Mesenchymal stem cell (in vitro differentiated cells and primary cell): Measurements from ENCODE around the gene ITPKC.

Experiments used
- DNase-seq: peaks from one replicate; pipeline ENCODE4 v3.0.0-alpha.2; 2013
- H2AFZ ChIP-seq: one replicate; pipeline ENCODE4 v1.6.1; 2013; ENCODE audit warnings: low read depth, mild to moderate bottlenecking, control low read depth, inconsistent platforms, low read length, moderate library complexity
- H2AK5ac ChIP-seq: 2 replicates; pipeline ENCODE4 v1.6.1; 2013; ENCODE audit warnings: low read length, moderate library complexity, mild to moderate bottlenecking, inconsistent platforms; ENCODE audit not compliant: severe bottlenecking
- H2BK120ac ChIP-seq: one replicate; pipeline ENCODE4 v1.6.1; 2013; ENCODE audit warnings: low read depth, mild to moderate bottlenecking, inconsistent platforms, low read length, moderate library complexity
- H2BK12ac ChIP-seq, 2 experiments: one replicate each; pipeline ENCODE4 v1.6.1; 2013; ENCODE audit warnings: inconsistent platforms in 2 of 2, low read length in 2 of 2, mild to moderate bottlenecking in 2 of 2, moderate library complexity in 2 of 2, control low read depth in 1 of 2
- H2BK15ac ChIP-seq: one replicate; pipeline ENCODE4 v1.6.1; 2013; ENCODE audit warnings: mild to moderate bottlenecking, low read depth, inconsistent platforms; ENCODE audit not compliant: poor library complexity, severe bottlenecking
- H2BK5ac ChIP-seq: 2 replicates; pipeline ENCODE4 v1.6.1; 2013; ENCODE audit warnings: low read depth, mild to moderate bottlenecking, low read length, control low read depth, inconsistent platforms; ENCODE audit not compliant: poor library complexity, severe bottlenecking
- H3K14ac ChIP-seq, 2 experiments: one replicate each; pipeline ENCODE4 v1.6.1; 2013; ENCODE audit warnings: inconsistent platforms in 2 of 2, low read length in 2 of 2, control low read depth in 1 of 2, mild to moderate bottlenecking in 1 of 2, moderate library complexity in 1 of 2
- H3K18ac ChIP-seq, 2 experiments: one replicate each; pipeline ENCODE4 v1.6.1; 2013; ENCODE audit warnings: inconsistent platforms in 2 of 2, low read length in 2 of 2, control low read depth in 1 of 2, low read depth in 1 of 2, mild to moderate bottlenecking in 1 of 2
- H3K23ac ChIP-seq, 2 experiments: one replicate each; pipeline ENCODE4 v1.6.1; 2013; ENCODE audit warnings: inconsistent platforms in 2 of 2, low read length in 2 of 2, mild to moderate bottlenecking in 2 of 2, moderate library complexity in 2 of 2, control low read depth in 1 of 2
- H3K27ac ChIP-seq: 2 replicates; pipeline ENCODE4 v1.5.1; 2013; ENCODE audit warnings: mild to moderate bottlenecking, moderate library complexity, low read length, control low read depth, inconsistent platforms; ENCODE audit not compliant: poor library complexity, severe bottlenecking
- H3K27me3 ChIP-seq, 2 experiments: 2 replicates each; pipeline versions ENCODE4 v1.6.1 to v1.7.0; 2013; ENCODE audit warnings: low read length in 2 of 2, mild to moderate bottlenecking in 2 of 2, moderate library complexity in 2 of 2, control low read depth in 1 of 2, inconsistent platforms in 1 of 2; ENCODE audit not compliant: control insufficient read depth in 1 of 2, insufficient read depth in 1 of 2
- H3K36me3 ChIP-seq, 2 experiments: 2 replicates each; pipeline versions ENCODE4 v1.6.1 to v1.7.0; 2013; ENCODE audit warnings: low read length in 2 of 2, control low read depth in 1 of 2, inconsistent platforms in 1 of 2, low read depth in 1 of 2, mild to moderate bottlenecking in 1 of 2; ENCODE audit not compliant: insufficient read depth in 2 of 2, control insufficient read depth in 1 of 2
- H3K4ac ChIP-seq, 2 experiments: one replicate each; pipeline ENCODE4 v1.6.1; 2013; ENCODE audit warnings: inconsistent platforms in 2 of 2, low read length in 2 of 2, mild to moderate bottlenecking in 2 of 2, moderate library complexity in 2 of 2, control low read depth in 1 of 2, low read depth in 1 of 2
- H3K4me1 ChIP-seq: 2 replicates; pipeline ENCODE4 v1.6.1; 2013; ENCODE audit warnings: low read depth, low read length, control low read depth; ENCODE audit not compliant: control insufficient read depth, insufficient read depth
- H3K4me2 ChIP-seq: 2 replicates; pipeline ENCODE4 v1.6.1; 2013; ENCODE audit warnings: low read length, mild to moderate bottlenecking, inconsistent platforms; ENCODE audit not compliant: poor library complexity, severe bottlenecking
- H3K4me3 ChIP-seq, 2 experiments: 2 replicates each; pipeline versions ENCODE4 v1.5.1 to v1.7.0; 2013; ENCODE audit warnings: low read length in 2 of 2, mild to moderate bottlenecking in 2 of 2, control low read depth in 1 of 2, low read depth in 1 of 2; ENCODE audit not compliant: insufficient read depth in 1 of 2
- H3K79me1 ChIP-seq: replicated peaks from 2 replicates; pipeline ENCODE4 v1.6.1; 2013; ENCODE audit warnings: mild to moderate bottlenecking, control low read depth, low read length, inconsistent platforms; ENCODE audit not compliant: poor library complexity, severe bottlenecking
- H3K9ac ChIP-seq: 2 replicates; pipeline ENCODE4 v1.7.0; 2013; ENCODE audit warnings: mild to moderate bottlenecking, low read length, moderate library complexity
- H3K9me3 ChIP-seq: 2 replicates; pipeline ENCODE4 v1.7.0; 2013; ENCODE audit warnings: mild to moderate bottlenecking, low read length; ENCODE audit not compliant: control insufficient read depth
- H4K8ac ChIP-seq: one replicate; pipeline ENCODE4 v1.6.1; 2013; ENCODE audit warnings: inconsistent platforms, mild to moderate bottlenecking, low read length, moderate library complexity
- H4K91ac ChIP-seq: one replicate; pipeline ENCODE4 v1.6.1; 2013; ENCODE audit warnings: mild to moderate bottlenecking, low read length, inconsistent platforms
- WGBS: methylation state at CpG from one replicate; pipeline ENCODE4 v1.1.7; 2013; ENCODE audit warnings: mixed read lengths; 5-methylcytosine and 5-hydroxymethylcytosine counted together

Gene ITPKC

GRCh38 chr19:40723661-40724254 lies 6.8 kb downstream of the ITPKC start:
- Histone ChIP-seq H2BK120ac (no peak overlapping the region), H3K18ac (no peak overlapping the region), H2BK15ac (no peak overlapping the region), H4K91ac (no peak overlapping the region), H3K4ac (no peak overlapping the region), H3K36me3 (peaks cover 31 to 44% of the 10 kb centered on the region in 2 experiments), H3K4me2 (no peak overlapping the region), H4K8ac (no peak overlapping the region), H3K9ac (no peak overlapping the region), H3K27ac (no peak overlapping the region), H3K23ac (no peak overlapping the region), H2BK12ac (no peak overlapping the region), H3K14ac (no peak overlapping the region), H2AFZ (no peak overlapping the region), H3K9me3 (no peaks in the 10 kb centered on the region), H3K79me1 (peaks cover 24% of the 10 kb centered on the region), H2BK5ac (no peak overlapping the region), H3K27me3 (no peaks in the 10 kb centered on the region), H3K4me3 (no peak overlapping the region), H2AK5ac (no peak overlapping the region), H3K4me1 (peaks cover 15% of the 10 kb centered on the region)
- 92% methylated on average over 4 of the region's 5 CpGs for WGBS
- no peak for DNase-seq

- H3K14ac ChIP-seq: no peak overlapping the region
Observed at GRCh38 chr19:40724315-40724714, 7.4 kb downstream of the ITPKC start.

GRCh38 chr19:40724855-40725254 lies 7.9 kb downstream of the ITPKC start:
- no peak overlapping the region for H4K91ac ChIP-seq
- H3K27me3 ChIP-seq: no peaks in the 10 kb centered on the region
- peak overlapping the region; percentile 36 for H3K9ac ChIP-seq
- no peak overlapping the region for H2BK5ac ChIP-seq
- H3K14ac ChIP-seq: no peak overlapping the region
- H2AK5ac ChIP-seq: no peak overlapping the region
- no peak overlapping the region for H3K23ac ChIP-seq
- H3K4me3 ChIP-seq: no peak overlapping the region
- no peak overlapping the region for H2BK120ac ChIP-seq
- H2AFZ ChIP-seq: no peak overlapping the region
- peaks cover 26% of the 10 kb centered on the region for H3K79me1 ChIP-seq
- H4K8ac ChIP-seq: no peak overlapping the region
- no peak overlapping the region for H3K18ac ChIP-seq
- H3K4me1 ChIP-seq: peaks cover 10% of the 10 kb centered on the region
- 95% methylated on average over 3 of the region's 3 CpGs for WGBS
- no peak overlapping the region for H3K4ac ChIP-seq
- H3K4me2 ChIP-seq: no peak overlapping the region
- H3K36me3 ChIP-seq: peaks cover 40 to 53% of the 10 kb centered on the region in 2 experiments
- DNase-seq: no peak
- H2BK15ac ChIP-seq: no peak overlapping the region
- H3K9me3 ChIP-seq: no peaks in the 10 kb centered on the region
- H2BK12ac ChIP-seq: no peak overlapping the region
- H3K27ac ChIP-seq: no peak overlapping the region

More at GRCh38 chr19:40724315-40724714, 7.4 kb downstream of the ITPKC start:
- H2BK5ac ChIP-seq: no peak overlapping the region
- H3K4me3 ChIP-seq: no peak overlapping the region
- H4K91ac ChIP-seq: no peak overlapping the region
- no peak for DNase-seq
- peaks cover 35 to 47% of the 10 kb centered on the region in 2 experiments for H3K36me3 ChIP-seq
- H3K27me3 ChIP-seq: no peaks in the 10 kb centered on the region
- no peak overlapping the region for H3K4me2 ChIP-seq
- H3K79me1 ChIP-seq: peaks cover 26% of the 10 kb centered on the region
- H2BK120ac ChIP-seq: no peak overlapping the region
- peaks cover 14% of the 10 kb centered on the region for H3K4me1 ChIP-seq
- H3K9me3 ChIP-seq: no peaks in the 10 kb centered on the region
- H3K23ac ChIP-seq: no peak overlapping the region
- no peak overlapping the region for H3K4ac ChIP-seq
- no peak overlapping the region for H2BK15ac ChIP-seq
- H4K8ac ChIP-seq: no peak overlapping the region
- H2BK12ac ChIP-seq: no peak overlapping the region
- WGBS: 100% methylated on average over 4 of the region's 4 CpGs
- H3K27ac ChIP-seq: no peak overlapping the region
- no peak overlapping the region for H3K9ac ChIP-seq
- H2AFZ ChIP-seq: no peak overlapping the region
- no peak overlapping the region for H2AK5ac ChIP-seq
- no peak overlapping the region for H3K18ac ChIP-seq

- no peaks in the 10 kb centered on the region for H3K9me3 ChIP-seq
- no peak overlapping the region for H4K91ac ChIP-seq
- H3K4me1 ChIP-seq: peaks cover 4% of the 10 kb centered on the region
- WGBS: 99% methylated on average over 4 of the region's 4 CpGs
- no peak overlapping the region for H3K4me3 ChIP-seq
- no peak overlapping the region for H3K23ac ChIP-seq
- no peak overlapping the region for H3K18ac ChIP-seq
- no peak overlapping the region for H4K8ac ChIP-seq
- no peak overlapping the region for H2AK5ac ChIP-seq
- H2BK15ac ChIP-seq: no peak overlapping the region
- H2BK5ac ChIP-seq: no peak overlapping the region
- peaks cover 26% of the 10 kb centered on the region for H3K79me1 ChIP-seq
- H3K27ac ChIP-seq: no peak overlapping the region
- H3K27me3 ChIP-seq: no peaks in the 10 kb centered on the region
- DNase-seq: peak; percentile 36
- peaks cover 50 to 66% of the 10 kb centered on the region in 2 experiments for H3K36me3 ChIP-seq
- no peak overlapping the region for H2BK120ac ChIP-seq
- no peak overlapping the region for H3K4me2 ChIP-seq
- no peak overlapping the region for H3K4ac ChIP-seq
- no peak overlapping the region for H2BK12ac ChIP-seq
- no peak overlapping the region for H2AFZ ChIP-seq
- H3K9ac ChIP-seq: no peak overlapping the region
- no peak overlapping the region for H3K14ac ChIP-seq
Observed at GRCh38 chr19:40726279-40726678, 9.4 kb downstream of the ITPKC start.
